GM18867 (cell line): ENCODE measurements around the gene DAZ1.
"Not testable (repeated sequence)": the region's sequence is repeated elsewhere in the genome, so short reads cannot be mapped to it uniquely, and the experiment has no call there.

ENCODE experiments used
- ATAC-seq: cut with Tn5 transposase; IDR thresholded peaks from one replicate; pipeline ENCODE4 v1.9.1; 2021; ENCODE audit warnings: mild to moderate bottlenecking, moderate library complexity; ENCODE audit not compliant: unreplicated experiment

DAZ1 gene

DNA sequence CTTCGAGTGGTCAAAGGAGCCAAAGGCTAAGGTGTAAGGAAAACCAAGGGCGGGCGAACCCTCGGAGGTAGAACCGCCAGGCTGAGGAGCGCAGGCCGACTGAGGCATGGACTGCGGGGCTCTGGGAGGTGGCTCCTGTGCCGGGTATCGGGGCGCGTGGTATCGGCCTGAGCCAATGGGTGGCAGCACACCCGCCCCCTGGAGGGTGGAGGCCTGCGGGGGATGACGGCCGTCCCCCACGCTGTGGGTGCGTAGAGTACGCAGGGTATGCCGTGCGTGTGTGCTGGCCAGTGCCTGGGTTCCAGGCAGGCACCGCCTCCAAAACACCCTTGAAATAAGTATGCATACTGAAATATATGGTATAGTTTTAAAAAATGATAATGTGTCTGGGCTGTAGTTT lies at the start of gene DAZ1:
Gene DAZ1, minus strand, starts transcription at position 101 of the 400 bp plus-strand sequence. CDS start 208 bp downstream, outside the sequence.
- ATAC-seq, result not testable (repeated sequence)

- ATAC-seq, result not testable (repeated sequence)
These were observed 20.4 kb upstream of the DAZ1 start, which contains the start of gene DAZ2 for GRCh38 chrY:23219233-23219632. DAZ2 (plus strand) TSS chrY:23219533; CDS start chrY:23219741, 208 bp downstream.

DNA sequence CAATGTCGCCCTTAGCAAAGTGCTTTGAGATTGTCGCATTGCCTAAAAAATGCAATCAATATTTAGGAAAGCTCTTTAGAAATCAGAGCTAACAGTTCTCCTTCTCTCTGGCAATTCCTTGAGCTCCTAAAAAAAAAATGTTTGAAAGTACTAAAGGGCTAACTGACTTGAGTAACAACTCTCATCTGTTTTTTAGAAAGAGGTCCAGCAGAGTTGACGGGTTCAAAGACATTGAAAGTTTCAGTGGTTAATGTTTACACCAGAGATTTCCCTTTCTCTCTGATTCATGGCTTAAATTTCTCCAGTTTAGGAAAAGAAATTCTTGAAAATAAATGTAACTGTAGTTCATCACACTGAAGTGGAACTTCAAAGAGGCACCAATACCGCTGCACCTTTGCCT lies 11.9 kb upstream of the DAZ1 start:
- ATAC-seq, result not testable (repeated sequence)

DNA sequence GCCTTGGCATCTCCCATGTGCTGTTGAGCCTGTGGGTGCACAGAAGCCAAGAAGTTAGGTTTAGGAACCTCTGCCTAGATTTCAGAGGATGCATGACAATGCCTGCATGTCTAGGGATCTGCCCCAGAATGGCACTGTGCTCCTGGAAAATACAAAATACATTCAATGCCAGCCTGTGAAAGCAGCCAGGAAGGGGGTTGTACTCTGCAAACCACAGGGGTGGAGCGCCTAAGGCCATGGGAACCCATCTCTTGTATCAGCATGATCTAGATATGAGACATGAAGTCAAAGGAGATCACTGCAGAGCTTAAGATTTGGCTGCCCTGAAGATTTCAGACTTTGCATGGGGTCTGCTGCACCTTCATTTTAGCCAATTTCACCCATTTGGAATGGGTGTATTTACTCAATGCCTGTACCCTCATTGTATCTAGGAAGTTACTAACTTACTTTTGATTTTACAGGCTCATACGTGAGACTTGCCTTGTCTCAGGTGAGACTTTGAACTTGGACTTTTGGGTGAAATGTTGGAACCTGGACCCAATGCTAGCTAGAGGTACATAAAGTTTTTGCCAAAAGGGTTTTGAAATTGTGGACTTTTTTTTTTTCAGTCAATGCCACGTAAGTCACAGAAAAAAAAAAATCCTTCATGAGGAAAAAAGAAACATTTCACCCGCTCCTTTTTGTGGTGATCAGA lies 11.1 kb upstream of the DAZ1 start:
- not testable (repeated sequence) for ATAC-seq

- ATAC-seq, result not testable (repeated sequence)
These were observed 8.6 kb upstream of the DAZ1 start for GRCh38 chrY:23207455-23207854.
